Hematopoietic multipotent progenitor cell treated with erythropoietin and hydrocortisone succinate and interleukin-3 and kit ligand, for 17 days (in vitro differentiated cells): Measurements from ENCODE around the gene A3GALT2.

Experiments
- DNase-seq: peaks from one replicate; pipeline ENCODE4 v3.0.0-alpha.2; 2015; ENCODE audit warnings: low spot score

Gene A3GALT2

DNA sequence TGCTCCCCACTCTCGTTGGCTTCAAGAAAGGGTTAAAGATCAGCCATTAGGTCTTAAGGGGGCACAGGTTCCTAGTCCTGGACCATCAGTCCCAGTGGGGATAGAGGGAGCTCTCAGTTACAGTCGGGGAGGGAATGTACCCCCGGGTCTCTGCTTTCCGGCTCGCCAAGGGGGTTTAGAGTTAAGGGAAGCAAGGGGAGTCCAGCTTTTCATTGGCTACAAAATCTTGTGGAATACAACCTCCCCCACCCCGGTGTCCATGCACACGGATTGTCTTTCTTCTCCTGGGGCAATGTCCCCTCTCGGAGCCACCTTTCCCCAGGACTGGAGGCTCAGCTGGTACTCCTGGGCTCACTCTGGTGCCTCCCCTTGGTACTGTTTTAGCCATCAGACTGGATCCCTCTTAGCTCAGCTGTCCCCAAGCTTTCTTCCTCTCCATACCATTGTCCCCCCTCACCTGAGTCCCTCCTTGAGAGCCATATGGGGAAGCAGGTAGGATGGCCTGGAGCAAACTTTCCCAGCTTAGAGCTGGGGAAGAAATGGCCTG lies at the start of gene A3GALT2:
Gene A3GALT2, minus strand, starts transcription at position 480 of the 547 bp plus-strand sequence. Its CDS starts 0 bp downstream, at position 480.
- DNase-seq, result no peak

DNA sequence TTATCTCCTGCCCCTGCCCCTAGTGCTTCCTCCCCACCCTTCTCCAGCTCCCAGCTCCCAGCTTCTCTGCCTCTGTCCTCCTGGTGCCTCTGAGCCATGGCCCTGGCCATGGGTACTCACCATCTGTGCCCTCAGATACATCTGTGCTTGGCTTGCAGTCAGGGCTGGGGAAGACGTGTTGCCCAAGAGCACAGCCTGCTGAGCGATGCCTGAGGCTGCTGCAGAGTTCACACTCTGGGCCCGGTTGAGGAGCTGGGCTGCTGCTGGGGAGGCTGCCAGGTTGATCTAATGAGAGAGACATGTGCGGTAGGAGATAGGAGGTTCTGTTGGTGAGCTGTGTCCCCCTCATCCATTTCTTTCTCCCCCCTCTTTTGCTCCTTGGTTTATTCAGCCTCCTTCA lies 49.4 kb upstream of the A3GALT2 start:
- no peak for DNase-seq

DNA sequence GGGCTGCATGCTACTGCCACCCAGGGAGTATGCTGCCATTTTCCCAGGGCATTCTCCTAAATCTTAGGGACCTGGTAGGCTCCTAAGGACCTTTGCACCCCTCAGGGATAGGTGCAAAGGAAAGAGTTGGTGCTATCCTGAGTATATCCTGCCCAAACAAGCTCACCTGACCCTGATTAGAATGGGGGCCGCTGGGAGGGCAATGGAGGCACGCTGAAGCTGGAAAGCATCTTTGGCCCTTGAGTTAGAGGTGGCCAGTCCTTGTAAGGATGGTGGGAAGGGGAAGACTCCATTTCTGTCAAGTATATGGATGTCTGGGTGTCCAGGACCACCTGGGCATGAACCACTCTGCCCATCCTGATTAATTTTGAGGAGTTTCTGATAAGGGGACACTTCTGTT lies 48.9 kb upstream of the A3GALT2 start:
- no peak for DNase-seq

- DNase-seq, result no peak
Observed at GRCh38 chr1:33369081-33369480, 48.2 kb upstream of the A3GALT2 start.

DNA sequence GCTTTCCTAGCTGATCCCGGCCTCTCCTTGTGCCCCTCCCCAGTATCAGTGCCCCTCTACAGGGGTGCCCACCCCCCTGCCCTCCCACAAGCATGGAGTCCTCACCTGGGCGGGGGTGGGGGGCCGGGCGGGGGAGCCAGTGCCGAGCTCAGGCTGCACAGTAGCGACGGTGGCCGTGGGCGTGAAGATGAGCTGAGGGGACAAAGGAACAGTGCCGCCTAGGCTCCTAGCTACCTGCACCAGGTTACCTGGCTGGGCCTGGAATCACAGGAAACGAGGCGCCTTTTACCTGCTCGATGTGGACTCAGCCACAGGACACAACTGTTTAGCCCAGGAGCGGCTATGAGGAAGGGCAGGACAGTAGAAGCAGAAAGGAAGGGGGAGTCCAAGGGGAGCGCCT lies 47.5 kb upstream of the A3GALT2 start:
- DNase-seq, result no peak

- DNase-seq, result peak; percentile 80
Observed at GRCh38 chr1:33367485-33368405, 46.8 kb upstream of the A3GALT2 start.

DNA sequence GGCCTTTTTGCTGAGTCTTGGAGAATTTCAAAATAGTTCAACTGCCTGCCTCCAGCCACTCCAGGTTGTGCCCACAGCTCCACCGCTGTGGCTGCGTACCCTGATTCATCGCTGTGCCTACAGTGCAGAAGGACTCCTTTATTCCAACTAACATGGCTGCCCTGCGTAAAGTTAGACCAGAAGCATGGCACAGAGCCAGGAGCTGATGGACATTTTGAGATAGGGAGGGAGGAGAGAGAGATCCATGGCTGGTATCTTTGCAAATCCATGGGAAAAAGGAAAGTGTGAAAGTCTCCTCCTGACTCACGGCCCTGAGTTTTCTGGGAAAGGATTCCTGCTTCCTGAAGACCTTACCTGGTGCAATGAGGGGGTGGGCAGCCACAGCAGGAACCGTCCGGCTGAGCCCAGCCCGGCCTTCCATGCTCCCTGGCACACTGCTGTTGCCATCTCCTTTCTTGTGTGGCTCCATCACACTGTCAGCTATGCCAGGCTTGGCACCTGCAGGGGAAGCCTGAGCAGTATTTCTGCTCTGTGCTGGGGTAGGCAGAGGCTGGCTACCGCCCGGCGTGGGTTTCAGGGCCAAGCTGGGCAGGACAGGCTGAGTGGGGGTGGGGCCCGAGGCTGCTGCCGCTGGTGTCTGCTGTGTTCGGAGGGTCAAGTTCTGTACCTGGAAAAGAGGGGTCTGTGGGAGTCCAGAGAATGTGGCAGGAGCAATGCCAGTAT lies 46.0 kb upstream of the A3GALT2 start:
- DNase-seq, result no peak

- DNase-seq, result no peak
Observed at GRCh38 chr1:33365560-33365997, 44.7 kb upstream of the A3GALT2 start.

DNA sequence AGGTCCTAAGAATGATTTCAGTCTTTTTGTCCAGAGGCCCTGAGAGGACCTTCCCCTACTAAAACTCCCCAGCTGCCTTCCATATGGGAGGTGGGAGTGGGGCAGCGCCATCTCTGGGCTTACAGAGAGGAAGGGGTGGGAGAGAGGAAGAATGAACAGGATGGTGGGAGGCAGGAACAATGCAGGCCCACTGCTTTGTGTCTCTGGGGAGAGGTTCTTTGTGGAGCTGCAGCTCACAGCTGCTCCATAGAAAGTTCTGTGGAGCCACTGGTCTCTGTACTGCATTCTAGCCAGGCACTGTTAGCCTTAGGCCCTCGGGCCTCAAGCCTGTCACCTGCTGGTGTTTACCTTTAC lies 43.6 kb upstream of the A3GALT2 start:
- DNase-seq, result no peak

DNA sequence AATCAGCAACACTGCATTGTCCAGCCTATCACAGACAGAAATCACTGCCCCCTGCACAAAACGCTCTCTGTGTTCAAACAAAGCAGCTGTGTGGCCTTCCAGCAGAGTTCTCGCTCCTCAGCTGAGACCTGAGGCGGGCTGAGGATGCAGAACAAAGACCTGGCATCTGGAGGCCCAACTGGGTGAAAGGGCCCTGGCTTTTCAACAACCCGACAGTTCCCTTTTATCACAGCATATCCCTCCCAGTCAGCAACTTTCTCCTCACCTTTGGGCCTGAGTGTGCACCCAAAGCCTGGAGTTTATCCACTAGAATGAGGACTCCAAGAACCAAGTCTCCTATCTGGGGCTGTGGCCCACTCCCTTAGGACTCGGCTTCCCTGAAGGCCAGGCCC lies 42.6 kb upstream of the A3GALT2 start:
- DNase-seq, result no peak

- DNase-seq, result no peak
Observed at GRCh38 chr1:33363021-33363420, 42.1 kb upstream of the A3GALT2 start.

DNA sequence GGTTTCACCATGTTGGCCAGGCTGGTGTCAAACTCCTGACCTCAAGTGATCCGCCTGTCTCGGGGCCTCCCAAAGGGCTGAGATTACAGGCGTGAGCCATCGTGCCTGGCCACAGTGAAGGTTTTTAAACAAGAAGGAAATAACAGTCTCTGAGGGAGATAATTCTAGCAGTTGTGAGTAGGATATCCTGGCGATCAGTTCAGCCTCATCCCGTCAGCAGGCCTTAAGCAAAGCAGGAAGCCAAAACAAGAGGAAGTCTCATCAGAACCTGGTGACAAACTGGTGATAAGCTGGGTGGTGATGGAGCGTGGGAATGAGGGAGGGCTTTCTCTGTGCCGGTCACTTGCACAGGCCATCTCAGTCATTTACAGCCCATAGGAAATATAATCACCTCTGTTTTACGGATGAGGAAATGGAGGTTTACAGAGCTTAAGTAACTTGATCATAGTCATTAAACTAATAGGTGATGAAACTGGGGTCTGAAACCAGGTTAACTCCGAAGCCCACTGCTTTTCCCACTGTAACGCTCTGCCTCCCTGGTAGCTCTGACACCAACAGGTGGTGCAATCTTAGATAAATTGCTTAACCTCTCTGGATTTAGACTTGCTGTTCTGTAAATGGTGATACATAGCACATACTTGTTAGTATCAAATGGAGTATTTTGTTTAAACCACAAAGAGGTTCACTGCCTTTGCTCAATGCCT lies 40.8 kb upstream of the A3GALT2 start:
- DNase-seq, result no peak

DNA sequence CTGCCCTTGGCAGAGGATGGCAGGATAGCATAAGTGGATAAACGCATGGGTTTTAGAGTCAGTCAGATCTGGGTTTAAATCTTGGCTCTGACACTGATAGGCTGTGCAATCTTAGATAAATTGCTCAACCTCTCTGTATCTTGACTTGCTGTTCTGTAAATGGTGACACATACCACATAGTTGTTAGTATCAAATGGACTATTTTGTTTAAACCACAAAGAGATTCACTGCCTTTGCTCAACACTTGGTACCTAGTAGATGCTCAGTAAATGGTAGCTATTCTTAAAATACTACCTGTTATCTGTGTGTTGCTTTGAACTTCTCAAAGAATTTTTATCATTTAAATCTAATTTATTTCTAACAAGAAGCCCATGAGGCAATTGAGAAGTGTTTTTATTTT lies 39.5 kb upstream of the A3GALT2 start:
- no peak for DNase-seq

DNA sequence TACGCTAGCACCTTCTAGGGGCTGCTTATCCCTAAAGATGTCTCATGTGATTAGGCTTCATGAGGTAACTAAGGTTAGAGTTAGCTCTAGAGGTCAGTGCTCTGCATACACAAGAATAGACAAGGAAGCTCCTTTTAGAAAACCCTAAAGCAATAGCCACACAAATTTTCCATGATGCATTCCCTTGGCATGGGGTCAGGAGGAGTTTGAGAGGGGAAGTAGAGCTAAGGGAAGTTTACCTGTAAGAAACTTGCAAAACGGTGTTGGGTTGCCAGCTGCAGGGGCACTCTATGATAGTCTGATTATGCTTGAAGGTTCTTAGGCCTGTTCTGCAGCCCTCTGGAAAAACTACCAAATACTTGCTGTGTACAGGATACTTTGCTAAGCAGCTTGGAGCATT lies 39.0 kb upstream of the A3GALT2 start:
- DNase-seq, result no peak

DNA sequence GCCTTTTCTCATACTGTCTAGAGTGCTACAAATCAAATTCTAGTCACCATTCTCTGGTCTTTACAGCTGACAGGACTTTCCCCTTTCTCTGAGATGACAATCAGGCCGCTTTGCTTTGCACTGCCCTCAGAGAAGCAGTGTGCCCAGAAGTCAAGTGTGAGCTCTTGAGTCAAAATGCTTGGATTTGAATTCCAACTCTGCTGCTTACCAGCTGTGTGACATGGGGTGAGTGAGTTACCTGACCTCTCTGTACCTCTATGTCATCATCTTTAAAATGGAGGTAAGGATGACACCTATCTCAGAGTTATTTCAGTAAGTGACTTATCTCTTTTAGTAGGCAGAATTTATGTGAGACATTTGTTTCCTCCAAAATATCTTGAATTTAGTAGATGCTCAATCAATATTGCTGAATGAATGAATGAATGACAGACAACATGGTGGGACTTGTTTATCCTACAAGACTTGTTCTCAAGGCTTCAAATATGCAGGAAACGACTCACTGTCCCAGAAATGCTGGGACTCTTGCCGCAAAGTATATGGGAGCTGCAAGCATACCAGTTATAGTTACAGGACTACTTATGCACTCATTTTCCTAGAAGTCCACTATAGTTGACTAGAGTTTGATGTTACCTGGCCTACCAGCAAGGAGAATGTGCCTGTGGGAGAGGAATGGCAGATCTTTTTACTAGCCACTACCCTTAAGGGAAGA lies 38.1 kb upstream of the A3GALT2 start:
- no peak for DNase-seq

GRCh38 chr1:33358114-33358794 lies 37.4 kb upstream of the A3GALT2 start:
- no peak for DNase-seq

DNA sequence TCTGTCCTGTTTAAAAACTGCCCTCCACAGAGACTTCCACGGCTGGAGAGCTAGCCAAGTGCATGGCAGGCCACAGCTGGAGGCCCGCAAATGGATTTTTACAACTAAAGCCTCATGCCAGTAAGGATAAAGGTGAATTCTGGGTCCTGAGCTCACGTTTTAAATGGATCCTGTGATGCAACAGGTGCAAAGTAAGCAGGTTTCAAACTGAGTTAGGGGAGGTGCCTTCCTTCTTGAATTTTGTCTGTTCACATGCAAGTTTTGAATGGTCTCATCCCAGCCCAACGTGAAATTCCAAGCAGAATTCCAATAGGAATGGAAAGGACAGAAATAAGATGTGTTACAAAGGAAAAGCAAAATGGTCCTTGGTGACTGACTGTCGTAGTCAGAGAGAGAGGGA lies 36.2 kb upstream of the A3GALT2 start:
- DNase-seq, result no peak

GRCh38 chr1:33354707-33355316 lies 33.9 kb upstream of the A3GALT2 start:
- DNase-seq, result no peak

DNA sequence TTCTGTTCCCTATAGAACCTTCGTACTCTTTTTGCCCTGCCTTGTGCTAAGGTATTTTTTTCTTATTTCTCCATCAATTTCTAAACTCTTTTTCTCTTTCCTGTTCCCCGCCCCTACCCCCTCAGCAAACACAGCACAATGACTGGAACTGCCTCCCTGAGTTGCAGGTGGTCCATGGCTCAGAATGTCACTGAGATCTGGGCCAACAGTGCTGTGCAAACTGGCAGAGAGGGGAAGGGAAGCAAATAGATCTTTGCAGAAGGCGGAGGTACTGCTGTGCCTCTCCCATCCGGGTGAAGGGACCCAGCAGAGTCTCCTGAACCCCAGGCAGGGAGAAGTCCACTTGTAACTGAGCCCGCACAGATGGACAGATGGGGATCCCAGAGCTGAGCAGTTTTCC lies 32.6 kb upstream of the A3GALT2 start:
- no peak for DNase-seq

DNA sequence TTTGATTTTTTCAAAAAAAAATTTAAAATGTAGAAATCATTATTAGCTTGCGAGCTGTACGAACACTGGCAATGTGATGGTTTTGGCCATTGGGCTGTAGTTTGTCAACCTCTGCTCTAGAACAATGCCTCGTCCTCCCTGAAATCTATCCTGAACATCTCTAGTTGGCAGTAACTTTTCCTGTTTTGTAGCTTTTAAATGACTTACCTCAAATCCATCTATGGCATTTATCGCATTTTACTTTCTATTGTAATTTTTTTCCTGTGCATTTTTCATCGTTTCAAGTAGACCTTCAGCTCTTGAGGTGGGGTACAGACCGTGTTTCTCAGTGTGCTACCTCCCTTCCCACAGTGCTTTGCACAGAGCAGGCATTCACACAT lies 30.4 kb upstream of the A3GALT2 start:
- no peak for DNase-seq
